CD4-positive, alpha-beta T cell treated with Interleukin-17A for 4 hours (primary cell): ENCODE results near the gene CEP126.
"Not testable (repeated sequence)": the region's sequence is repeated elsewhere in the genome, so short reads cannot be mapped to it uniquely, and the experiment has no call there.

Source experiments
- DNase-seq: peaks from one replicate; pipeline ENCODE4 v3.0.0-alpha.2; 2020; ENCODE audit warnings: mixed read lengths

The CEP126 gene

DNA sequence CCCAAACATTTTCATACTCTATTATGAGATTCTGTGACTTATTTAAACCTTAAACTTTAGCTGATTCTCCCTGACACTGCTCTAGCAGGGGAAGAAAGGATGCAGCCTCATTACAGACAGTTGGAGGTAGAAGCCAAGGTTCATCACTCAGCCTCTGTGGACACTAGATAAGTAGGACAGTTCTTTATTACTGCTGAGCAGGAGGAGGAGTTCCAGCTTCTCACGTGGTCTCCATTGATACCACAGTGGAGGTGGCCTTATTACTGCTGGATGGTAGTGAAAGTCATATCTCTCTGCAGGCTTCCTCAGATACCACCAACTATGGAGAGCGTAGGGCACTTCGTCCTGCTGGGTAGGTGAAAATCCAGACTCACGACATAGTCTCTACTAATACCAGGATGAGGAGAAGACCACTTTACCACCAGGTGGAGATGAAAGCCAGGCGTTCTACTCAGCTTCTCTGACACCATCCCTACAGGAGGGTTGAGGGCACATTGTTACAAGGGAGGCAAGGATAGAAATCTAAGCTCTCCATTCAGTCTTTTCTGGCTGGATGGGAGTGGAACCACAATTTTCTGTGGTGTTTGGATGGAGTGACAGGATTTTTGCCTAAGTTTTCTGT, 14.6 kb downstream of the CEP126 start:
- DNase-seq = no peak

- no peak for DNase-seq
Measured at GRCh38 chr11:101931692-101932091, 16.9 kb downstream of the CEP126 start.

GRCh38 chr11:101940901-101941520, 26.2 kb downstream of the CEP126 start:
- DNase-seq = no peak

GRCh38 chr11:101944923-101945322, 30.1 kb downstream of the CEP126 start:
- DNase-seq = no peak

DNA sequence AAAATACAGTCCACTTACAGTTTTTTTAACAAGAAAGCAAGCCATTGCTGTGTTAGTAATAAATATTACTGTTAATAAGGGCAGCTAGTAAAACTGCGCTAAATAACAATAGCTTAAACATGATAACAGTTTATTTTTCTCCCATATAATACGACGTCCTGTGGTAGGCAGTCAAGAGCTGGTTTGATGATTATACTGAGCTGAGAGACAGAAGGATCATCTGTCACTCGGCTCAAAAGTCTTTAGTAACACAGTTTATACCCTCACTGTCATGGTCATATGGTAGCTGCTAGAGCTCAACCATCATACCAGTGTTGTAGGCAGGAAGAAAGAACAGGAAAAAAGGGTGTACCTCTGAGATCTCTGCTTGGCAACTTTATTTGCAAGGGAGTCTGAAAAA, 30.6 kb downstream of the CEP126 start:
- DNase-seq = no peak

DNA sequence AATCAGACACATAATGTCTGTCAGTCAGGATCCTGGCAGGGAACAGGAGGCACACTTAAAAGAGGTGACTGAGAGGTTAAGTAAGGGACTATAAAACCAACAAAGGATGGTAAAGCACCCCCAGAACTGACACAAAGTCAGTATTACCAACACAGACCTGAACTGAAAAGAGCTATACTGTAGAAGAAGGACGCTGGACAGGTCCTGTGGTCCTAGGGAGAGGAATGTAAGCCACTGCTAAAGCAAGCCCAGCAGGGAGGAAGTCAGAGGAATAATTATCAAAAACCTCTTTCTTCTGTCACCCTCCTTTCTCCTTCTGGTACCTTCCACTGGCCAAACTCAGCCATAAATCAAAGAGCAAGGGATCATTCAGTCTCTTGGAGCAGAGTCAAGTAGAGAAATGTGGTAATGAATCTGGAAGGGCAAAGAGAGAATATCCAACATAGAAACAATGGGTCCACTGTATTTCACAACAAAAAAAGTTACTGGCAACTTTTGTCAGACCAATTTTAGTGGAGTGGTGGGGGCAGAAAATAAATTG, 34.9 kb downstream of the CEP126 start:
- DNase-seq = no peak

DNA sequence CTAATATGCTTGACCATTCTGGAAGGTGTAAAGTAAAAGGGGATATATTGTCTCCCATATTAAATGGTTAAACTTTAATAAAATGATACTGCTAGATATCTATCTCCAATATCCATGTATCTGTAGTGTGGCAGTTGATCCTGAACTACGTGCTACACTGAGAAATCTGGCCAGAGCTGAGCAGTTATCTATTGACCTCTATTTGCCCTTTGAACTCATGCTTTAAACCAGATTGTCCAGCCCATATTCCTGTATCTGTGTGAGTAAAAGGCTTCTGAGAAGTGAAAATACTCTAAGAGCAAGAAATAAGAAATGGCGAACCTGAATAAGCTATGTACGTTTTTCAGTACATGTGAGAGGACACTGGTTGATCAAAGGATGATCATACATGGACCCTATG, 40.5 kb downstream of the CEP126 start:
- DNase-seq = no peak

- DNase-seq = no peak
Measured at GRCh38 chr11:101955701-101956100, 40.9 kb downstream of the CEP126 start.

GRCh38 chr11:101960231-101960630, 45.4 kb downstream of the CEP126 start:
- no peak for DNase-seq

DNA sequence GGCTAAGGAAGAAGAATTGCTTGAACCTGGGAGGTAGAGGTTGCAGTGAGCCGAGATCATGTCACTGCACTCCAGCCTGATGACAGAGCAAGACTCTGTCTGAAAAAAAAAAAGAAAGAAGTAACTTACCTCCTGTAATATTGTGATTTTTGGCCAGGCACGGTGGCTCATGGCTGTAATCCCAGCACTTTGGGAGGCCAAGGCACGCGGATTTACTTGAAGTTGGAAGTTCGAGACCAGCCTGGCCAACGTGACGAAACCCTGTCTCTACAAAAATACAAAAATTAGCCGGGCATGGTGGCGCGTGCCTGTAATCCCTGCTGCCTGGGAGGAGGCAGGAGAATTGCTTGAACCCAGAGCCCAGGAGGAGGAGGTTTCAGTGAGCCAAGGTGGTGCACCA, 49.4 kb downstream of the CEP126 start:
- DNase-seq = not testable (repeated sequence)

DNA sequence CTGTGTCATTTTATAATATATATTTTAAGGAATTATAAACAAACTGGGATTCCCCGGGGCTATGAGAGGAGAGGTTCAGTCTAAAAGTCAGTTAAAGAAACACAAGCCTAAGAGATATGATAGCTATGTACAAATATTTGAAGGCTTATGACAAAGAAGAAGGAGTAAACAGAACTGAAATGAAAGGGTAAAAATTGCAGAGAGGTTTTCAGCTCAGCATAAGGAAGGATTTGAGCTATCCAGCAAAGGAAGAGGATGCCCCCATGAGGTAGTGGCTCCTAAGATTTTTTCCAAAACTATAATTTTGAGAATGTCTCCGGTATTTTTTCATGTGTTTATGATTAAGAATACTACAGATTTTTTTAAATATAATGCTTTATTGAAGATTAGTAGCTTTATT, 59.4 kb downstream of the CEP126 start:
- no peak for DNase-seq

DNA sequence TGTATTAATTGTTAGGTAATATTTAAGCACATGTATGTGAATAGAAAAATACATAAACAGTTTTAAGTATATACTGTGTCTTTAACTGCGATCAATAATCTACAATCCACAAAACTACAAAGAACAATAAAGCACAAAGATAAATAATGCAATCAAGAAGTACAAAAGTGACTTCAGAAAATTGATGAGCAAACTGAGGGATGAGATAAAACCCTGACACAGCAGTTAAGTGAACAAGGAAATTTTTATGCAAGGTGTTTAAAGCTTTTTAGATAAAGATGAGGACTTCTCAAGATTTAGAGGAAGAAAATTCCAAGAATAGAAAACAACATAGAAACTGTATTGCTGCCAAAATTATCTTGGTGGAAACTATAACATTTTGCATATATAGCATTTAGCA, 60.0 kb downstream of the CEP126 start:
- DNase-seq = no peak

DNA sequence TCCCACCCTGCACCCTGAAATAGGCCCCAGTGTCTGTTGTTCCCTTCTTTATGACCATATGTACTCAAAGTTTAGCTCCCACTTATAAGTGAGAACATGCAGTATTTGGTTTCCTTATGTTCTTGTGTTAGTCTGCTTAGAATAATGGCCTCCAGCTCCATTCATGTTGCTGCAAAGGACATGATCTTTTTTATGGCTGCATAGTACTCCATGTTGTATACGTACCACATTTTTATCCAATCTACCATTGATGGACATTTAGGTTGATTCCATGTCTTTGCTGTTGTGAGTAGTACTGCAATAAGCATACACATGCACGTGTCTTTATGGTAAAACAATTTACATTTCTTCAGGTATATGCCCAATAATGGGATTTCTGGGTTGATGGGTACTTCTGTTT, 60.9 kb downstream of the CEP126 start:
- no peak for DNase-seq

DNA sequence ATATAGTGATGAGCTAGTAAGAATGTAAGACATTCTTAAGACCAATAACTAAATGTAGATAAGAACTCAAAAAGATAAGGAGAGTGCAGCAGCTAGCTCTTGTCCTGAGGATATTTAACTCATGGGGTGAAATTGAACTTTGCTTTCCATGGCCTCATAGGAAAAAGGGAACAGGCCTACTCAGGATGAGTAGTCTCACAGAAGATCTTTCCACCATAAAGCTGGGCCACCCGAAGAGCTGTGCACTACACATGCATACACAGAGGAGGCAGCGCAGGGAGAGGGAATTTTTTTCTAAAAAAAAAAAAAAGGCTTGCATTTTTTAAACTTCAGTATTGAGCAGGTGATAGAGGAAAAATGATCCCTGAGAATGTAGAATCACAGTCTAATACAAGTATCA, 72.6 kb downstream of the CEP126 start:
- no peak for DNase-seq

DNA sequence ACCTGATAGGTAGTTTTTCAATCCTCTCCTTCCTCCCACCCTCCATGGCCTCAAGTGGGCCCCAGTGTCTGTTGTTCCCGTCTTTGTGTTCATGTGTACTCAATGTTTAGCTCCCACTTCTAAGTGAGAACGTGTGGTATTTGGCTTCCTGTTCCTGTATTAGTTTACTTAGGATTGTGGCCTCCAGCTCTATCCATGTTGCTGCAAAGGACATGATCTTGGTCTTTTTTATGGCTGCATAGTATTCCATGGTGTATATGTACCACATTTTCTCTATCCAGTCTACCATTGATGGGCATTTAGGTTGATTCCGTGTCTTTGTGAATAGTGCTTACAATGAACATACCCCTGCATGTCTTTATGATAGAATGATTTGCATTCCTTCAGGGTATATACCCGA, 78.4 kb downstream of the CEP126 start:
- DNase-seq = no peak

- DNase-seq = not testable (repeated sequence)
Measured at GRCh38 chr11:101994052-101994469, 79.3 kb downstream of the CEP126 start.

DNA sequence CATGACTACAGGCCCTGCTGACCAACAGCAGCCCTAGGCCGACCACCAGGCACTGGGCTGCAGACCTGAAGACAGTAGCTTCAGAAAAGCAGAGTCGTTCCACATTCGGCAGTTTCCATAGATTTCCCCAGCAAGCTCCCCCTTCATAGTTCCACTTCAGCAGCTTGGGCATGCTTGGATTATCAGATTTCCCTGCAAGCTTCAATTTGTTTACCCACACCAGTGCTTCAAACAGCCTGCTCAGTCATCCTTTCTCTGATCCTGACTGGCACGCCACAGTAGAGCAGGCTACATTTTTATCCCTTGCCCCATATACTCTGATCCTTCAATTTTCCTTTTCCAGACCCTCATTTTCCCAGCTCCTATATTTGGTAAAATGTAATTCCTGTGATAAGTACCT, 81.3 kb downstream of the CEP126 start:
- no peak for DNase-seq

GRCh38 chr11:102001657-102002338, 87.0 kb downstream of the CEP126 start:
- DNase-seq = no peak

- DNase-seq = no peak
Measured at GRCh38 chr11:102004220-102004619, 89.4 kb downstream of the CEP126 start.

GRCh38 chr11:102005306-102005705, 90.5 kb downstream of the CEP126 start:
- no peak for DNase-seq

- DNase-seq = no peak
Measured at GRCh38 chr11:102006835-102007566, 92.2 kb downstream of the CEP126 start.

- no peak for DNase-seq
Measured at GRCh38 chr11:102007567-102008437, 93.0 kb downstream of the CEP126 start.
